Measurements from ENCODE around the gene LANCL3.

LANCL3 gene

GRCh38 chrX:37652589-37653231 is 81.2 kb downstream of the LANCL3 start:
- no peak overlapping the region for H2BK12ac ChIP-seq (ENCODE audit: low read length in 2 of 2)
- no peak overlapping the region for H4K8ac ChIP-seq (ENCODE audit: low read length)
- DNase-seq = no peak
- no peak overlapping the region for H2BK15ac ChIP-seq (ENCODE audit: low read depth, poor library complexity, severe bottlenecking)
- no peak overlapping the region for H2AK5ac ChIP-seq (ENCODE audit: low read length, severe bottlenecking)
- H4K91ac ChIP-seq (ENCODE audit: low read length) = no peak overlapping the region
- no peaks in the 10 kb centered on the region for H3K79me1 ChIP-seq (replicated peaks; ENCODE audit: low read length, poor library complexity, severe bottlenecking)
- H3K9me3 ChIP-seq (ENCODE audit: control insufficient read depth, low read length) = no peaks in the 10 kb centered on the region
- 93% methylated on average over 2 of the region's 8 CpGs for WGBS
- no peak overlapping the region for H3K4me2 ChIP-seq (ENCODE audit: low read length, poor library complexity, severe bottlenecking)
- H3K23ac ChIP-seq (ENCODE audit: low read length in 2 of 2) = no peak overlapping the region
- no peak overlapping the region for H3K4ac ChIP-seq (ENCODE audit: low read depth in 1 of 2, low read length in 2 of 2)
- H2AFZ ChIP-seq (ENCODE audit: low read depth, low read length) = no peak overlapping the region
- H2BK120ac ChIP-seq (ENCODE audit: low read depth, low read length) = no peak overlapping the region
- H2BK5ac ChIP-seq (ENCODE audit: low read depth, low read length, poor library complexity, severe bottlenecking) = no peak overlapping the region
- H3K14ac ChIP-seq (ENCODE audit: low read length in 2 of 2) = no peak overlapping the region
- no peak overlapping the region for H3K27ac ChIP-seq (ENCODE audit: low read length, poor library complexity, severe bottlenecking)
- no peaks in the 10 kb centered on the region for H3K36me3 ChIP-seq (ENCODE audit: control insufficient read depth in 1 of 2, insufficient read depth in 2 of 2, low read depth in 1 of 2, low read length in 2 of 2)
- peaks cover 0 to 11% of the 10 kb centered on the region in 2 experiments for H3K27me3 ChIP-seq (ENCODE audit: control insufficient read depth in 1 of 2, insufficient read depth in 1 of 2, low read length in 2 of 2)
- H3K18ac ChIP-seq (ENCODE audit: low read depth in 1 of 2, low read length in 2 of 2) = no peak overlapping the region
- no peak overlapping the region for H3K4me3 ChIP-seq (ENCODE audit: insufficient read depth in 1 of 2, low read depth in 1 of 2, low read length in 2 of 2)
- H3K9ac ChIP-seq (ENCODE audit: low read length) = no peak overlapping the region
- no peaks in the 10 kb centered on the region for H3K4me1 ChIP-seq (ENCODE audit: control insufficient read depth, insufficient read depth, low read depth, low read length)

GRCh38 chrX:37653397-37654085 is 82.1 kb downstream of the LANCL3 start:
- Histone ChIP-seq H3K9ac (ENCODE audit: low read length) (no peak overlapping the region), H3K14ac (ENCODE audit: low read length in 2 of 2) (no peak overlapping the region), H3K79me1 (replicated peaks; ENCODE audit: low read length, poor library complexity, severe bottlenecking) (no peaks in the 10 kb centered on the region), H3K18ac (ENCODE audit: low read depth in 1 of 2, low read length in 2 of 2) (no peak overlapping the region), H3K4me2 (ENCODE audit: low read length, poor library complexity, severe bottlenecking) (no peak overlapping the region), H3K27me3 (ENCODE audit: control insufficient read depth in 1 of 2, insufficient read depth in 1 of 2, low read length in 2 of 2) (peaks cover 0 to 11% of the 10 kb centered on the region in 2 experiments), H4K91ac (ENCODE audit: low read length) (no peak overlapping the region), H3K36me3 (ENCODE audit: control insufficient read depth in 1 of 2, insufficient read depth in 2 of 2, low read depth in 1 of 2, low read length in 2 of 2) (no peaks in the 10 kb centered on the region), H2BK12ac (ENCODE audit: low read length in 2 of 2) (no peak overlapping the region), H2BK120ac (ENCODE audit: low read depth, low read length) (no peak overlapping the region), H3K4me3 (ENCODE audit: insufficient read depth in 1 of 2, low read depth in 1 of 2, low read length in 2 of 2) (no peak overlapping the region), H2BK15ac (ENCODE audit: low read depth, poor library complexity, severe bottlenecking) (no peak overlapping the region), H3K4me1 (ENCODE audit: control insufficient read depth, insufficient read depth, low read depth, low read length) (no peaks in the 10 kb centered on the region), H3K23ac (ENCODE audit: low read length in 2 of 2) (no peak overlapping the region), H2AFZ (ENCODE audit: low read depth, low read length) (no peak overlapping the region), H3K9me3 (ENCODE audit: control insufficient read depth, low read length) (no peaks in the 10 kb centered on the region), H4K8ac (ENCODE audit: low read length) (no peak overlapping the region), H3K4ac (ENCODE audit: low read depth in 1 of 2, low read length in 2 of 2) (no peak overlapping the region), H2AK5ac (ENCODE audit: low read length, severe bottlenecking) (no peak overlapping the region), H2BK5ac (ENCODE audit: low read depth, low read length, poor library complexity, severe bottlenecking) (no peak overlapping the region), H3K27ac (ENCODE audit: low read length, poor library complexity, severe bottlenecking) (no peak overlapping the region)
- no peak for DNase-seq
- WGBS = no CpG with 5 or more reads among the region's 1 CpG

GRCh38 chrX:37658343-37659030 is 87.0 kb downstream of the LANCL3 start:
- no peak overlapping the region for H3K4ac ChIP-seq (ENCODE audit: low read depth in 1 of 2, low read length in 2 of 2)
- no peaks in the 10 kb centered on the region for H3K4me1 ChIP-seq (ENCODE audit: control insufficient read depth, insufficient read depth, low read depth, low read length)
- 91% methylated on average over 1 of the region's 4 CpGs for WGBS
- H3K79me1 ChIP-seq (replicated peaks; ENCODE audit: low read length, poor library complexity, severe bottlenecking) = no peaks in the 10 kb centered on the region
- no peak overlapping the region for H3K9ac ChIP-seq (ENCODE audit: low read length)
- no peaks in the 10 kb centered on the region for H3K36me3 ChIP-seq (ENCODE audit: control insufficient read depth in 1 of 2, insufficient read depth in 2 of 2, low read depth in 1 of 2, low read length in 2 of 2)
- H2BK12ac ChIP-seq (ENCODE audit: low read length in 2 of 2) = no peak overlapping the region
- no peak overlapping the region for H3K4me3 ChIP-seq (ENCODE audit: insufficient read depth in 1 of 2, low read depth in 1 of 2, low read length in 2 of 2)
- H3K14ac ChIP-seq (ENCODE audit: low read length in 2 of 2) = no peak overlapping the region
- H3K18ac ChIP-seq (ENCODE audit: low read depth in 1 of 2, low read length in 2 of 2) = no peak overlapping the region
- H4K8ac ChIP-seq (ENCODE audit: low read length) = no peak overlapping the region
- peaks cover 0 to 11% of the 10 kb centered on the region in 2 experiments for H3K27me3 ChIP-seq (ENCODE audit: control insufficient read depth in 1 of 2, insufficient read depth in 1 of 2, low read length in 2 of 2)
- H3K23ac ChIP-seq (ENCODE audit: low read length in 2 of 2) = no peak overlapping the region
- H2AFZ ChIP-seq (ENCODE audit: low read depth, low read length) = no peak overlapping the region
- H2BK5ac ChIP-seq (ENCODE audit: low read depth, low read length, poor library complexity, severe bottlenecking) = no peak overlapping the region
- no peak overlapping the region for H3K4me2 ChIP-seq (ENCODE audit: low read length, poor library complexity, severe bottlenecking)
- H4K91ac ChIP-seq (ENCODE audit: low read length) = no peak overlapping the region
- H3K27ac ChIP-seq (ENCODE audit: low read length, poor library complexity, severe bottlenecking) = no peak overlapping the region
- H2AK5ac ChIP-seq (ENCODE audit: low read length, severe bottlenecking) = no peak overlapping the region
- H2BK15ac ChIP-seq (ENCODE audit: low read depth, poor library complexity, severe bottlenecking) = no peak overlapping the region
- DNase-seq = no peak
- no peak overlapping the region for H2BK120ac ChIP-seq (ENCODE audit: low read depth, low read length)
- H3K9me3 ChIP-seq (ENCODE audit: control insufficient read depth, low read length) = no peaks in the 10 kb centered on the region

GRCh38 chrX:37659047-37659446 is 87.6 kb downstream of the LANCL3 start:
- Histone ChIP-seq H3K27me3 (ENCODE audit: control insufficient read depth in 1 of 2, insufficient read depth in 1 of 2, low read length in 2 of 2) (peaks cover 0 to 11% of the 10 kb centered on the region in 2 experiments), H3K4me3 (ENCODE audit: insufficient read depth in 1 of 2, low read depth in 1 of 2, low read length in 2 of 2) (no peak overlapping the region), H2AFZ (ENCODE audit: low read depth, low read length) (no peak overlapping the region), H3K36me3 (ENCODE audit: control insufficient read depth in 1 of 2, insufficient read depth in 2 of 2, low read depth in 1 of 2, low read length in 2 of 2) (no peaks in the 10 kb centered on the region), H3K9ac (ENCODE audit: low read length) (no peak overlapping the region), H3K4me1 (ENCODE audit: control insufficient read depth, insufficient read depth, low read depth, low read length) (no peaks in the 10 kb centered on the region), H4K8ac (ENCODE audit: low read length) (no peak overlapping the region), H2AK5ac (ENCODE audit: low read length, severe bottlenecking) (no peak overlapping the region), H3K14ac (ENCODE audit: low read length in 2 of 2) (no peak overlapping the region), H3K27ac (ENCODE audit: low read length, poor library complexity, severe bottlenecking) (no peak overlapping the region), H3K9me3 (ENCODE audit: control insufficient read depth, low read length) (no peaks in the 10 kb centered on the region), H2BK12ac (ENCODE audit: low read length in 2 of 2) (no peak overlapping the region), H3K4me2 (ENCODE audit: low read length, poor library complexity, severe bottlenecking) (no peak overlapping the region), H3K23ac (ENCODE audit: low read length in 2 of 2) (no peak overlapping the region), H3K4ac (ENCODE audit: low read depth in 1 of 2, low read length in 2 of 2) (no peak overlapping the region), H2BK120ac (ENCODE audit: low read depth, low read length) (no peak overlapping the region), H2BK5ac (ENCODE audit: low read depth, low read length, poor library complexity, severe bottlenecking) (no peak overlapping the region), H2BK15ac (ENCODE audit: low read depth, poor library complexity, severe bottlenecking) (no peak overlapping the region), H4K91ac (ENCODE audit: low read length) (no peak overlapping the region), H3K79me1 (replicated peaks; ENCODE audit: low read length, poor library complexity, severe bottlenecking) (no peaks in the 10 kb centered on the region), H3K18ac (ENCODE audit: low read depth in 1 of 2, low read length in 2 of 2) (no peak overlapping the region)
- no CpG with 5 or more reads among the region's 1 CpG for WGBS
- DNase-seq = no peak
